GM12878 (cell line): ENCODE results near the gene MLLT3. TPM values are rescaled to one million over a fixed set of nuclear protein-coding genes. Genes with fewer than 3 reads are reported as not detected.

ENCODE experiments used
- CBX5 ChIP-seq: sonication (generic); IDR thresholded peaks from 2 replicates; pipeline ENCODE4 v1.6.1; 2016; ENCODE audit warnings: low read depth, moderate library complexity, mild to moderate bottlenecking, inconsistent platforms
- FOXK2 ChIP-seq: fragments of 450-650 bp; IDR thresholded peaks from 2 replicates; pipeline ENCODE4 v1.6.1; 2017; ENCODE audit warnings: mild to moderate bottlenecking, moderate library complexity
- GABPA ChIP-seq: IDR thresholded peaks from 2 replicates; pipeline ENCODE4 v1.6.1; 2014; ENCODE audit warnings: antibody characterized with exemption, low read depth, mild to moderate bottlenecking, inconsistent platforms
- GATAD2B ChIP-seq: fragments of 450-650 bp; conservative IDR thresholded peaks from 2 replicates; pipeline ENCODE4 v1.6.1; 2017; ENCODE audit warnings: low read depth, mild to moderate bottlenecking, moderate library complexity
- JUNB ChIP-seq: IDR thresholded peaks from 2 replicates; pipeline ENCODE4 v1.6.1; 2016; ENCODE audit warnings: antibody characterized with exemption, mild to moderate bottlenecking
- MYC ChIP-seq: IDR thresholded peaks from 2 replicates; pipeline ENCODE4 v1.6.1; 2011; ENCODE audit warnings: mild to moderate bottlenecking, low read length, moderate library complexity, inconsistent platforms; ENCODE audit not compliant: insufficient read depth, insufficient replicate concordance, insufficient read length, severe bottlenecking
- NFYA ChIP-seq: IDR thresholded peaks from 2 replicates; pipeline ENCODE4 v1.6.1; 2011; ENCODE audit warnings: low read depth, mild to moderate bottlenecking, low read length, improper control_type of control experiment, borderline replicate concordance
- NR2C2 ChIP-seq: IDR thresholded peaks from 2 replicates; pipeline ENCODE4 v1.6.1; 2011; ENCODE audit warnings: borderline replicate concordance, low read depth; ENCODE audit not compliant: control insufficient read depth, insufficient read length
- NR2F1 ChIP-seq: fragments of 450-650 bp; conservative IDR thresholded peaks from 2 replicates; pipeline ENCODE4 v1.6.1; 2017; ENCODE audit warnings: mild to moderate bottlenecking
- NRF1 ChIP-seq: conservative IDR thresholded peaks from 2 replicates; pipeline ENCODE4 v1.6.1; 2011; ENCODE audit warnings: mild to moderate bottlenecking, low read depth, low read length, improper control_type of control experiment
- RBBP5 ChIP-seq: fragments of 200-600 bp; sonication (generic); conservative IDR thresholded peaks from 2 replicates; pipeline ENCODE4 v1.6.1; 2016
- SMAD5 ChIP-seq: IDR thresholded peaks from 2 replicates; pipeline ENCODE4 v1.6.1; 2016; ENCODE audit warnings: antibody characterized with exemption, low read depth
- SPI1 ChIP-seq: IDR thresholded peaks from 2 replicates; pipeline ENCODE4 v1.6.1; 2011; ENCODE audit warnings: low read depth, mild to moderate bottlenecking, low read length, moderate library complexity, borderline replicate concordance; ENCODE audit not compliant: insufficient read depth
- YBX1 ChIP-seq: fragments of 450-650 bp; IDR thresholded peaks from 2 replicates; pipeline ENCODE4 v1.6.1; 2016; ENCODE audit warnings: antibody characterized with exemption
- ZBED1 ChIP-seq: IDR thresholded peaks from 2 replicates; pipeline ENCODE4 v1.6.1; 2016; ENCODE audit warnings: borderline replicate concordance
- ZNF207 ChIP-seq: fragments of 450-650 bp; IDR thresholded peaks from 2 replicates; pipeline ENCODE4 v1.6.1; 2014; ENCODE audit warnings: antibody characterized with exemption, mild to moderate bottlenecking, borderline replicate concordance
- ZNF622 ChIP-seq: fragments of 450-650 bp; IDR thresholded peaks from 2 replicates; pipeline ENCODE4 v1.6.1; 2017; ENCODE audit warnings: mild to moderate bottlenecking, inconsistent platforms
- polyA plus RNA-seq, 11 experiments: library from polyadenylated mRNA; depleted of rRNA in 4 of 11; unstranded in 6 of 11; stranded (reverse) in 5 of 11; fragments of >200 nt; fragmentation: Nextera tagmentation in 4 of 11; fragmentation: Illumina TruSeq in 1 of 11; extraction: Ambion mirVana in 4 of 11; extraction: Trizol in 1 of 11; gene quantifications; 1 replicate in 1 of 11; 2 replicates in 10 of 11; pipeline versions ENCODE4 v1.2.1 to v1.2.3, GENCODE V29; 2011 to 2016; ENCODE audit warnings: inconsistent platforms in 2 of 11, missing spikeins in 2 of 11, low read depth in 1 of 11
- total RNA-seq, 4 experiments: library from RNA; depleted of rRNA in 3 of 4; stranded (reverse); fragments of >200 nt in 3 of 4; fragmentation: Illumina TruSeq in 1 of 4; extraction: Trizol in 1 of 4; gene quantifications; 2 replicates each; pipeline versions ENCODE4 v1.2.1 to v1.2.3, GENCODE V29; 2013 to 2021
- TF ChIP-seq, protein P1 (sequence below): fragments of 450-650 bp; IDR thresholded peaks from 2 replicates; pipeline ENCODE4 v1.6.1; 2017; ENCODE audit warnings: antibody characterized with exemption, mild to moderate bottlenecking, moderate library complexity
- TF ChIP-seq, protein P2 (sequence below), 3 experiments: IDR thresholded peaks in 2 of 3; conservative IDR thresholded peaks in 1 of 3; 2 replicates each; pipeline ENCODE4 v1.5.1; 2011; ENCODE audit warnings: low read depth in 3 of 3, low read length in 3 of 3, mild to moderate bottlenecking in 3 of 3, control low read depth in 2 of 3, moderate library complexity in 2 of 3, inconsistent platforms in 1 of 3, mixed read lengths in 1 of 3; ENCODE audit not compliant: control insufficient read depth in 2 of 3, insufficient read depth in 1 of 3; ENCODE audit errors: extremely low read depth in 1 of 3
- TF ChIP-seq, protein P3 (sequence below): fragments of 450-650 bp; conservative IDR thresholded peaks from 2 replicates; pipeline ENCODE4 v1.6.1; 2017; ENCODE audit warnings: mild to moderate bottlenecking, moderate library complexity
- TF ChIP-seq, protein P4 (sequence below): fragments of 450-650 bp; IDR thresholded peaks from 2 replicates; pipeline ENCODE4 v1.6.1; 2017; ENCODE audit warnings: low read depth, mild to moderate bottlenecking, moderate library complexity

The MLLT3 gene
- total and polyA plus RNA-seq, 10 of the 15 experiments (the other 5 are each of a cell fraction or from before 2014, with no cell fraction given) = 17.7 to 72.3 (median 35.6) TPM

DNA sequence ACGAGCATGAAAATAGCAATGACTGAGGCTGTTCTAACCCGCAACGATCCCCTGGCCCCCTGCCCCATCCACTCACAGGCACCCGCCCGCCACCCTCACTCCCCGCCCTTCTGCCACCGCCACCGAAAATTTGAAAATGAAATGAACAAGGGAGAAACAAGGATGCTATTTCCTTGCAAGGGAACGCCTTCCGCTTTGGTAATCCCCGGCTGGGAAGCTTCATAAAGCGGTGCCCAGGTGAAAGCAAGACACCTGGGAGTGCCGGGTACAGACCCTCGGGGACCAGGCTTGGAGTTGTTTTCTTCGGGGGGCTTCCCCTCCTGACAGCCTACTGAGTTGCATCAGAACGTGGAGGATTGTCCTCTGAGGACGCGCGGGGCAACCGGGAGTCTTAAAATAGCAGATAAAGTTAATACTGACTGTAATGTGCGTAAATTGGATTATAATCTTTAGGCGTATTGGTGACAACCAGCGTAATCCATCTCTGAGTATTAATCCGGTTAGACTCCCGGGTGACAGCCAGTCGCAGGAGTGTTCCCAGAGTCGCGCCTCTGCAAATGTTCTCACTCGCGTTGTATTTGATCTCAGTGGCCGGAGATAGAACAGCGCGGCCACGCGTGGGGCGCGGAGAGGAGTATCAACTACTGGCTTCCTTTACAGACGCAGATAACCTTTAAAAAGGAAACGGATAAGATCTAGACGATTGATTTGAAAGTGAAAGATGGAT, 885 bp upstream of the MLLT3 start (continued):
- TF ChIP-seq, protein P1, sequence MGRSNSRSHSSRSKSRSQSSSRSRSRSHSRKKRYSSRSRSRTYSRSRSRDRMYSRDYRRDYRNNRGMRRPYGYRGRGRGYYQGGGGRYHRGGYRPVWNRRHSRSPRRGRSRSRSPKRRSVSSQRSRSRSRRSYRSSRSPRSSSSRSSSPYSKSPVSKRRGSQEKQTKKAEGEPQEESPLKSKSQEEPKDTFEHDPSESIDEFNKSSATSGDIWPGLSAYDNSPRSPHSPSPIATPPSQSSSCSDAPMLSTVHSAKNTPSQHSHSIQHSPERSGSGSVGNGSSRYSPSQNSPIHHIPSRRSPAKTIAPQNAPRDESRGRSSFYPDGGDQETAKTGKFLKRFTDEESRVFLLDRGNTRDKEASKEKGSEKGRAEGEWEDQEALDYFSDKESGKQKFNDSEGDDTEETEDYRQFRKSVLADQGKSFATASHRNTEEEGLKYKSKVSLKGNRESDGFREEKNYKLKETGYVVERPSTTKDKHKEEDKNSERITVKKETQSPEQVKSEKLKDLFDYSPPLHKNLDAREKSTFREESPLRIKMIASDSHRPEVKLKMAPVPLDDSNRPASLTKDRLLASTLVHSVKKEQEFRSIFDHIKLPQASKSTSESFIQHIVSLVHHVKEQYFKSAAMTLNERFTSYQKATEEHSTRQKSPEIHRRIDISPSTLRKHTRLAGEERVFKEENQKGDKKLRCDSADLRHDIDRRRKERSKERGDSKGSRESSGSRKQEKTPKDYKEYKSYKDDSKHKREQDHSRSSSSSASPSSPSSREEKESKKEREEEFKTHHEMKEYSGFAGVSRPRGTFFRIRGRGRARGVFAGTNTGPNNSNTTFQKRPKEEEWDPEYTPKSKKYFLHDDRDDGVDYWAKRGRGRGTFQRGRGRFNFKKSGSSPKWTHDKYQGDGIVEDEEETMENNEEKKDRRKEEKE = no peak
- TF ChIP-seq ZBED1 (no peak), GATAD2B (0 out of 2 replicates have a peak, but pooled peaks have one; percentile 35), SMAD5 (no peak), NFYA (no peak), RBBP5 (0 out of 2 replicates have a peak, but pooled peaks have one; percentile 85), FOXK2 (no peak), ZNF207 (peak; percentile 47; the same call in 1 of the 2 replicates), SPI1 (0 out of 2 replicates have a peak, but pooled peaks have one; percentile 8), MYC (no peak), CBX5 (no peak), YBX1 (no peak), NR2C2 (no peak), NRF1 (no peak), NR2F1 (no peak), JUNB (no peak), GABPA (no peak), ZNF622 (no peak)
- TF ChIP-seq, protein P2, sequence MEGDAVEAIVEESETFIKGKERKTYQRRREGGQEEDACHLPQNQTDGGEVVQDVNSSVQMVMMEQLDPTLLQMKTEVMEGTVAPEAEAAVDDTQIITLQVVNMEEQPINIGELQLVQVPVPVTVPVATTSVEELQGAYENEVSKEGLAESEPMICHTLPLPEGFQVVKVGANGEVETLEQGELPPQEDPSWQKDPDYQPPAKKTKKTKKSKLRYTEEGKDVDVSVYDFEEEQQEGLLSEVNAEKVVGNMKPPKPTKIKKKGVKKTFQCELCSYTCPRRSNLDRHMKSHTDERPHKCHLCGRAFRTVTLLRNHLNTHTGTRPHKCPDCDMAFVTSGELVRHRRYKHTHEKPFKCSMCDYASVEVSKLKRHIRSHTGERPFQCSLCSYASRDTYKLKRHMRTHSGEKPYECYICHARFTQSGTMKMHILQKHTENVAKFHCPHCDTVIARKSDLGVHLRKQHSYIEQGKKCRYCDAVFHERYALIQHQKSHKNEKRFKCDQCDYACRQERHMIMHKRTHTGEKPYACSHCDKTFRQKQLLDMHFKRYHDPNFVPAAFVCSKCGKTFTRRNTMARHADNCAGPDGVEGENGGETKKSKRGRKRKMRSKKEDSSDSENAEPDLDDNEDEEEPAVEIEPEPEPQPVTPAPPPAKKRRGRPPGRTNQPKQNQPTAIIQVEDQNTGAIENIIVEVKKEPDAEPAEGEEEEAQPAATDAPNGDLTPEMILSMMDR (IDR thresholded peaks at IDR 0.05 in 2 of 3, conservative IDR thresholded peaks at IDR 0.05 in 1 of 3; ENCODE audit: control insufficient read depth in 2 of 3, extremely low read depth in 1 of 3, insufficient read depth in 1 of 3, low read depth in 3 of 3, low read length in 3 of 3) = peak in 1 of 3 experiments; percentile 7; a peak in 1 of 6 replicates
- TF ChIP-seq, protein P3, sequence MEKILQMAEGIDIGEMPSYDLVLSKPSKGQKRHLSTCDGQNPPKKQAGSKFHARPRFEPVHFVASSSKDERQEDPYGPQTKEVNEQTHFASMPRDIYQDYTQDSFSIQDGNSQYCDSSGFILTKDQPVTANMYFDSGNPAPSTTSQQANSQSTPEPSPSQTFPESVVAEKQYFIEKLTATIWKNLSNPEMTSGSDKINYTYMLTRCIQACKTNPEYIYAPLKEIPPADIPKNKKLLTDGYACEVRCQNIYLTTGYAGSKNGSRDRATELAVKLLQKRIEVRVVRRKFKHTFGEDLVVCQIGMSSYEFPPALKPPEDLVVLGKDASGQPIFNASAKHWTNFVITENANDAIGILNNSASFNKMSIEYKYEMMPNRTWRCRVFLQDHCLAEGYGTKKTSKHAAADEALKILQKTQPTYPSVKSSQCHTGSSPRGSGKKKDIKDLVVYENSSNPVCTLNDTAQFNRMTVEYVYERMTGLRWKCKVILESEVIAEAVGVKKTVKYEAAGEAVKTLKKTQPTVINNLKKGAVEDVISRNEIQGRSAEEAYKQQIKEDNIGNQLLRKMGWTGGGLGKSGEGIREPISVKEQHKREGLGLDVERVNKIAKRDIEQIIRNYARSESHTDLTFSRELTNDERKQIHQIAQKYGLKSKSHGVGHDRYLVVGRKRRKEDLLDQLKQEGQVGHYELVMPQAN = peak; percentile 52
- TF ChIP-seq, protein P4, sequence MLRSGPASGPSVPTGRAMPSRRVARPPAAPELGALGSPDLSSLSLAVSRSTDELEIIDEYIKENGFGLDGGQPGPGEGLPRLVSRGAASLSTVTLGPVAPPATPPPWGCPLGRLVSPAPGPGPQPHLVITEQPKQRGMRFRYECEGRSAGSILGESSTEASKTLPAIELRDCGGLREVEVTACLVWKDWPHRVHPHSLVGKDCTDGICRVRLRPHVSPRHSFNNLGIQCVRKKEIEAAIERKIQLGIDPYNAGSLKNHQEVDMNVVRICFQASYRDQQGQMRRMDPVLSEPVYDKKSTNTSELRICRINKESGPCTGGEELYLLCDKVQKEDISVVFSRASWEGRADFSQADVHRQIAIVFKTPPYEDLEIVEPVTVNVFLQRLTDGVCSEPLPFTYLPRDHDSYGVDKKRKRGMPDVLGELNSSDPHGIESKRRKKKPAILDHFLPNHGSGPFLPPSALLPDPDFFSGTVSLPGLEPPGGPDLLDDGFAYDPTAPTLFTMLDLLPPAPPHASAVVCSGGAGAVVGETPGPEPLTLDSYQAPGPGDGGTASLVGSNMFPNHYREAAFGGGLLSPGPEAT = peak; percentile 8; the same call in 1 of the 2 replicates
